HCT116 (cell line): ENCODE measurements around the gene PACS2. TPM values are rescaled to one million over a fixed set of nuclear protein-coding genes. Genes with fewer than 3 reads are reported as not detected.

Source experiments
- ATAC-seq: fragments of 200-7000 bp; cut with Tn5 transposase; 2 replicates; pipeline ENCODE4 v1.9.1; 2020; ENCODE audit warnings: mild to moderate bottlenecking, moderate library complexity
- BruUV-seq: library from RNA; stranded (reverse); fragments of 400-500 nt; replicated peaks from 2 replicates; lab custom pipeline; 2021; lab: Mats Ljungman, UMichigan
- CTCF ChIA-PET: fragments of 300-600 bp; sonication (Branson Sonifier 250); formaldehyde crosslinking; loops from one replicate; lab custom pipeline; 2021; ENCODE audit warnings: antibody characterized with exemption; lab: Charles Lee
- POLR2A ChIA-PET: fragments of 300-600, 350-600 bp; sonication (Branson Sonifier 250); formaldehyde crosslinking; loops from one replicate; lab custom pipeline; 2021; ENCODE audit warnings: antibody characterized with exemption; lab: Charles Lee
- RAD21 ChIA-PET, 2 experiments: fragments of 300-600 bp; sonication (Branson Sonifier 250); formaldehyde crosslinking; loops; one replicate each; lab custom pipeline; 2023; ENCODE audit warnings: low total read pairs in 2 of 2; ENCODE audit not compliant: uncharacterized antibody in 2 of 2, unreplicated experiment in 2 of 2, low non-redundant PET in 1 of 2; lab: Charles Lee
- DNase-seq: peaks from one replicate; pipeline ENCODE4 v3.0.0-alpha.2; 2010; ENCODE audit warnings: low read depth, low spot score
- H2AFZ ChIP-seq: fragments of 200-600 bp; shearing (Covaris generic), sonication (generic); 2 replicates; pipeline ENCODE4 v1.6.1; 2017; ENCODE audit warnings: low read depth, mixed run types, mixed read lengths, antibody characterized with exemption, low read length; ENCODE audit not compliant: poor library complexity, severe bottlenecking
- H3K27ac ChIP-seq: 2 replicates; pipeline ENCODE4 v1.5.1; 2012; ENCODE audit warnings: low read depth, low read length
- H3K27me3 ChIP-seq: fragments of 200-600 bp; sonication (generic); 2 replicates; pipeline ENCODE4 v1.6.1; 2016; ENCODE audit warnings: mixed run types, low read length, mixed read lengths; ENCODE audit not compliant: insufficient read depth
- H3K36me3 ChIP-seq, 2 experiments: fragments of 200-500 bp in 1 of 2; fragments of 200-600 bp in 1 of 2; sonication (Bioruptor generic) in 1 of 2; sonication (generic) in 1 of 2; 2 replicates each; pipeline versions ENCODE4 v1.5.1 to v1.6.1; 2014 to 2016; ENCODE audit warnings: low read length in 2 of 2, inconsistent platforms in 1 of 2, mixed read lengths in 1 of 2, mixed run types in 1 of 2; ENCODE audit not compliant: insufficient read depth in 2 of 2, control insufficient read depth in 1 of 2
- H3K4me1 ChIP-seq, 2 experiments: fragments of 200-600 bp in 1 of 2; sonication (generic) in 1 of 2; 2 replicates each; pipeline versions ENCODE4 v1.5.1 to v1.6.1; 2012 to 2017; ENCODE audit warnings: low read length in 2 of 2, inconsistent platforms in 1 of 2, mild to moderate bottlenecking in 1 of 2, mixed read lengths in 1 of 2, mixed run types in 1 of 2, moderate library complexity in 1 of 2; ENCODE audit not compliant: insufficient read depth in 2 of 2, control insufficient read depth in 1 of 2
- H3K4me2 ChIP-seq: fragments of 200-600 bp; sonication (generic); 2 replicates; pipeline ENCODE4 v1.6.1; 2017; ENCODE audit warnings: mixed run types, low read length, mixed read lengths
- H3K4me3 ChIP-seq, 2 experiments: fragments of 200-600 bp in 1 of 2; sonication (generic) in 1 of 2; replicated peaks in 1 of 2; 2 replicates each; pipeline ENCODE4 v1.5.1; 2011 to 2016; ENCODE audit warnings: low read length in 2 of 2, control low read depth in 1 of 2, low read depth in 1 of 2, mild to moderate bottlenecking in 1 of 2, mixed read lengths in 1 of 2, mixed run types in 1 of 2
- H3K79me2 ChIP-seq: fragments of 200-600 bp; sonication (generic); 2 replicates; pipeline ENCODE4 v1.6.1; 2017; ENCODE audit warnings: mild to moderate bottlenecking, mixed run types, low read length, moderate library complexity, mixed read lengths; ENCODE audit not compliant: insufficient read depth
- H3K9ac ChIP-seq: fragments of 200-600 bp; sonication (generic); 2 replicates; pipeline ENCODE4 v1.6.1; 2016; ENCODE audit warnings: low read length, mixed read lengths
- H3K9me2 ChIP-seq: fragments of 200-600 bp; sonication (generic), shearing (Covaris generic); 2 replicates; pipeline ENCODE4 v1.6.1; 2017; ENCODE audit warnings: mixed run types, mild to moderate bottlenecking, moderate library complexity; ENCODE audit not compliant: insufficient read depth
- H3K9me3 ChIP-seq, 2 experiments: fragments of 200-500 bp in 1 of 2; fragments of 200-600 bp in 1 of 2; sonication (Bioruptor generic) in 1 of 2; sonication (generic) in 1 of 2; 2 replicates each; pipeline ENCODE4 v1.6.1; 2014 to 2017; ENCODE audit warnings: low read length in 2 of 2, mixed read lengths in 2 of 2, inconsistent platforms in 1 of 2, low read depth in 1 of 2, mild to moderate bottlenecking in 1 of 2, mixed run types in 1 of 2, moderate library complexity in 1 of 2; ENCODE audit not compliant: control insufficient read depth in 1 of 2, insufficient read depth in 1 of 2
- H4K20me1 ChIP-seq: fragments of 200-600 bp; sonication (generic), shearing (Covaris generic); 2 replicates; pipeline ENCODE4 v1.6.1; 2017; ENCODE audit warnings: mixed run types, mild to moderate bottlenecking, moderate library complexity; ENCODE audit not compliant: insufficient read depth
- CBX3 ChIP-seq: IDR thresholded peaks from 2 replicates; pipeline ENCODE4 v1.6.1; 2012; ENCODE audit warnings: low read depth
- CEBPB ChIP-seq: IDR thresholded peaks from 2 replicates; pipeline ENCODE4 v1.6.1; 2012; ENCODE audit warnings: low read depth
- CTCF ChIP-seq, 3 experiments: fragments of 200-600 bp in 1 of 3; sonication (generic) in 1 of 3; IDR thresholded peaks in 2 of 3; conservative IDR thresholded peaks in 1 of 3; 2 replicates each; pipeline ENCODE4 v1.5.1; 2012 to 2017; ENCODE audit warnings: low read depth in 2 of 3, low read length in 2 of 3, antibody characterized with exemption in 1 of 3, borderline replicate concordance in 1 of 3, control low read depth in 1 of 3, mild to moderate bottlenecking in 1 of 3, mixed read lengths in 1 of 3, mixed run types in 1 of 3, moderate library complexity in 1 of 3; ENCODE audit not compliant: insufficient read depth in 1 of 3
- EGR1 ChIP-seq: IDR thresholded peaks from 2 replicates; pipeline ENCODE4 v1.6.1; 2012; ENCODE audit warnings: low read depth
- EZH2 ChIP-seq: fragments of 200-600 bp; sonication (generic); IDR thresholded peaks from 2 replicates; pipeline ENCODE4 v1.6.1; 2017; ENCODE audit warnings: antibody characterized with exemption, mixed run types
- FOSL1 ChIP-seq: IDR thresholded peaks from 2 replicates; pipeline ENCODE4 v1.6.1; 2012; ENCODE audit warnings: low read depth
- JUND ChIP-seq: IDR thresholded peaks from 2 replicates; pipeline ENCODE4 v1.6.1; 2012
- MAX ChIP-seq: IDR thresholded peaks from 2 replicates; pipeline ENCODE4 v1.6.1; 2012
- POLR2A ChIP-seq: IDR thresholded peaks from 2 replicates; pipeline ENCODE4 v1.7.0; 2011; ENCODE audit warnings: borderline replicate concordance; ENCODE audit not compliant: insufficient read depth, insufficient read length; ENCODE audit errors: extremely low read depth
- POLR2AphosphoS5 ChIP-seq: IDR thresholded peaks from 2 replicates; pipeline ENCODE4 v1.6.1; 2011; ENCODE audit warnings: mild to moderate bottlenecking, low read depth, low read length, moderate library complexity
- RAD21 ChIP-seq: IDR thresholded peaks from 2 replicates; pipeline ENCODE4 v1.6.1; 2012; ENCODE audit warnings: low read depth, mild to moderate bottlenecking
- REST ChIP-seq: IDR thresholded peaks from 2 replicates; pipeline ENCODE4 v1.6.1; 2012; ENCODE audit warnings: low read depth
- SIN3A ChIP-seq: IDR thresholded peaks from 2 replicates; pipeline ENCODE4 v1.6.1; 2012; ENCODE audit warnings: low read depth
- SP1 ChIP-seq: IDR thresholded peaks from 2 replicates; pipeline ENCODE4 v1.6.1; 2012; ENCODE audit warnings: low read depth
- SRF ChIP-seq: IDR thresholded peaks from 2 replicates; pipeline ENCODE4 v1.6.1; 2012; ENCODE audit warnings: low read depth
- TCF7L2 ChIP-seq: IDR thresholded peaks from 2 replicates; pipeline ENCODE4 v1.7.0; 2011; ENCODE audit warnings: borderline replicate concordance, inconsistent platforms; ENCODE audit not compliant: insufficient read depth, insufficient read length; ENCODE audit errors: extremely low read depth
- YY1 ChIP-seq: IDR thresholded peaks from 2 replicates; pipeline ENCODE4 v1.6.1; 2011; ENCODE audit warnings: low read length, low read depth, moderate library complexity, mild to moderate bottlenecking; ENCODE audit not compliant: insufficient replicate concordance; ENCODE audit errors: extremely low read depth
- ZFX ChIP-seq: fragments of 450-650 bp; IDR thresholded peaks from 2 replicates; pipeline ENCODE4 v1.6.1; 2017
- ZNF274 ChIP-seq: fragments of 200-500 bp; sonication (Bioruptor generic); IDR thresholded peaks from 2 replicates; pipeline ENCODE4 v1.6.1; 2014; ENCODE audit warnings: mild to moderate bottlenecking, low read depth, low read length, inconsistent platforms
- intact Hi-C: fragments of 100-400 bp; cut with micrococcal nuclease; formaldehyde crosslinking; loops from 2 replicates; pipeline ENCODE4 v1.10.0; 2022
- total RNA-seq: library from RNA; stranded (reverse); gene quantifications from one replicate; pipeline ENCODE4 v1.2.1, GENCODE V29; 2021; ENCODE audit not compliant: unreplicated experiment
- TF ChIP-seq, protein P1 (sequence below): IDR thresholded peaks from 2 replicates; pipeline ENCODE4 v1.6.1; 2012

Gene PACS2
- total RNA-seq, 1 experiment from 2014 or later: 75.5 TPM

DNA sequence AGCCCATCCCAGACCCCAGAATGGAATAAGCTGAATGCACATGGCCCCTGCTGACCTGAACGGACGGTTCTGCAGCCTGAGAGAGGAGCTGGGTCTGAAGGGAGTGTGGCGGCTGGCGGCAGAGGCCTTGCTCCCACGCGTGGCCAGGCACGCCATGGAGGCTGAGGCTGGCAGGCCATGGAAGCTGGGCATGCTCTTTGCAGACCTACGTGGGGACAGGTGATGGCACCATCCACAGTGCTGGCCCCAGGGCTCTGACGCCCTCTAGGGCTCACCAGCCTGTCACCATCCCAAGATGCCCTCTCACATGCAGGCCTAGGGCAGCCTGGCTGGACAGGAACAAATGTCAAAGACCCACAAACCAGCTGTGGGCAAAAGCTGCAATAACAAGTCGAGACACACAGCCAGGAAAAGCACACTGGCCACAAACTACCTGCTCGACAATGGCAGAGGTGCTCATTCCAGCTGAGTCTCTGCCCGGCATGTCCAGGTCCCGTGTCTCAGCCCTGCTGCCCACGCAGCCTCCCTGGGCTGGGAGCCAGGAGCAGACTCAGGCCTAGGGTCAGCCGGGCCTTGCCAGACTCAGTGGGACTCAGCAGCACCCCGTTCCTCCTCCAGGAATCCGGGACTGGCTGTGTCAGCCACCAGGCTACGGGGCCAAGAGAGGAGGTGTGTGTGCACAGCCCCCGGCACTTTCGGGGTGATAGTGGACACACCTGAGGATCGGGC is 46.6 kb upstream of the PACS2 start (continued):
- TF ChIP-seq YY1: no peak
- no peak for TF ChIP-seq ZFX
- TF ChIP-seq RAD21: peak; percentile 55
- TF ChIP-seq EZH2: no peak
- no peak for TF ChIP-seq JUND
- TF ChIP-seq EGR1: no peak
- TF ChIP-seq POLR2A: no peak
- TF ChIP-seq POLR2AphosphoS5: no peak
- no peak for TF ChIP-seq SIN3A
- TF ChIP-seq TCF7L2: no peak
- peak in 1 of 3 experiments; percentile 33; a peak in 1 of 6 replicates for TF ChIP-seq CTCF (IDR thresholded peaks at IDR 0.05 in 2 of 3, conservative IDR thresholded peaks at IDR 0.05 in 1 of 3; ENCODE audit: borderline replicate concordance in 1 of 3, insufficient read depth in 1 of 3, low read depth in 2 of 3, low read length in 2 of 3)
- no peak for TF ChIP-seq CEBPB

- Histone ChIP-seq H3K9me3 (no peaks in the 10 kb centered on the region), H3K4me3 (no peak overlapping the region), H3K4me1 (no peaks in the 10 kb centered on the region), H3K4me2 (no peak overlapping the region), H3K36me3 (no peaks in the 10 kb centered on the region), H3K27me3 (no peaks in the 10 kb centered on the region), H3K79me2 (no peaks in the 10 kb centered on the region; the same call in 1 of the 2 replicates), H2AFZ (no peak overlapping the region), H3K9me2 (no peaks in the 10 kb centered on the region), H3K27ac (no peak overlapping the region), H4K20me1 (no peaks in the 10 kb centered on the region), H3K9ac (no peak overlapping the region)
- POLR2A ChIA-PET: no interaction called here
- BruUV-seq: no TSS peak
- no peak for DNase-seq
- CTCF ChIA-PET: no interaction called here
- no peak for ATAC-seq
- intact Hi-C loops: no loop called here
- RAD21 ChIA-PET: no interaction called here
- no peak for TF ChIP-seq EGR1
- no peak for TF ChIP-seq MAX
- no peak for TF ChIP-seq CBX3
- no peak for TF ChIP-seq REST
- no peak for TF ChIP-seq POLR2A
- no peak for TF ChIP-seq SP1
- TF ChIP-seq FOSL1: no peak
- no peak for TF ChIP-seq ZNF274
- TF ChIP-seq CEBPB: no peak
- TF ChIP-seq TCF7L2: no peak
- no peak for TF ChIP-seq SRF
- TF ChIP-seq JUND: no peak
- no peak for TF ChIP-seq YY1
- TF ChIP-seq, protein P1, sequence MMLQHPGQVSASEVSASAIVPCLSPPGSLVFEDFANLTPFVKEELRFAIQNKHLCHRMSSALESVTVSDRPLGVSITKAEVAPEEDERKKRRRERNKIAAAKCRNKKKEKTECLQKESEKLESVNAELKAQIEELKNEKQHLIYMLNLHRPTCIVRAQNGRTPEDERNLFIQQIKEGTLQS: no peak
These were observed 45.7 kb upstream of the PACS2 start for GRCh38 chr14:105268736-105269354.
